Islet of Langerhans (tissue), 1 donor: ENCODE data around the gene HOXA11.

ENCODE experiments used
- FAIRE-seq: peaks from one replicate; lab custom pipeline; 2011; peaks lifted over from hg19 to GRCh38; lab: Jason Lieb, UNC

The HOXA11 gene

DNA sequence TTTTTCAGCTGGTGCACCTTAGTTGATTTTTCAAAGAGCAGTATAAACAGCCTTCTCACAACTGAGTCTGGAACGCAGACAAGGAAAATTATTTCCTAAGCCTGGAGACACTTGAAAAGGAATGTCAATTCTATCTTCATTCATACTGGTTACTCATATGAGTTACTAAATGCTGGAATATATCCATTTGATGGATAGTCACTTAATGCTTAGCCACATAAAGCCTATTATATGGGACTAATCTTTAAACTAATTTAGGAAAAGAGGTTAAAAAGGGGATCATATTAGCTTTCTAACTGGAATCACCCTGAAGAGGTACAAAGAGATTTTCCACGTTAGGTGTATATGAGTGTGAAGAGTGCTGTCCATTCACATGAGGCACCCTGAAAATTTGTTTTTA lies 52.8 kb downstream of the HOXA11 start:
- FAIRE-seq: no peak

DNA sequence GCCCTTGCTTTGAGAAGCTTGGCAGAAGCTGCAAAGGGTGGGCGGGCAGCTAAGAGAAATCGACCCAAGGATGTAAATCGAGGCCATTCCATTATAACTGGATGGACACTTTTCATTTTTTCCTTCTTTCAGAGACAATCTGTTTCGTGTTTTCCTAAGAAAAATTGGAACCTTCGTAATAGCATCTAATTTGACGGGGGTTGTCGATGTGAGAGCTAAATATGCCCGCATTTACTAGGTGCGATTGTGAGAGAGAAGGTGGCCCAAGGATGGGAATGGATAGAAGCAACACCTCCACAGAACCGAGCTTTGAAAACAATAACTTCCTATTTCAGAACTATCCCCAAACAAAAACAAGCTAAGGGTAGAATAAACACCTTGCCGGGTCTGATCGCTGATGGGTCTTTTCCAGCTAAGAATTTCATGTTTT lies 53.6 kb downstream of the HOXA11 start:
- no peak for FAIRE-seq
